GM12801 (cell line): ENCODE data around the gene AOC3.

Experiments used
- TF ChIP-seq, protein P1 (sequence below): IDR thresholded peaks from one replicate; pipeline ENCODE4 v1.5.1; 2011; ENCODE audit warnings: control low read depth; ENCODE audit not compliant: insufficient read length; ENCODE audit errors: extremely low read depth

The AOC3 gene

DNA sequence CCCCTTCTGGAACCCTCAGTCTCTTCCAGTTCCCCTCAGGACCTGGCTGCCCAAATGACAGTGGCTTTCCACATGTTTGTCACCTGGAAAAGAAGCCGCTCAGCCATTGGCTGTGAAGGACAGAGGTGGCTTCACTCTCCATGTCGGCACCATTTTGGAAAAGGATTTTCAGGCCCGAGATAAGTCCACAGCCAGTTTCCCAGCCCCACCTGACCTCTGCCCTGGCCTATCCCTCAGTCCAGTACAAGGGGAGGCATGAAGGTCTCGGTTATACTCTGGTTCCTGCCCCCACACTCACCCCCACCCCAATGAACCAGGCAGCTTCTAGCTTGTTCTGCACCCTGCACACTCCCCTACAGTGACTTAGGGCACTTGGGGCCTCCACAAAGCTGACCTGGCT lies 15.2 kb downstream of the AOC3 start:
- TF ChIP-seq, protein P1, sequence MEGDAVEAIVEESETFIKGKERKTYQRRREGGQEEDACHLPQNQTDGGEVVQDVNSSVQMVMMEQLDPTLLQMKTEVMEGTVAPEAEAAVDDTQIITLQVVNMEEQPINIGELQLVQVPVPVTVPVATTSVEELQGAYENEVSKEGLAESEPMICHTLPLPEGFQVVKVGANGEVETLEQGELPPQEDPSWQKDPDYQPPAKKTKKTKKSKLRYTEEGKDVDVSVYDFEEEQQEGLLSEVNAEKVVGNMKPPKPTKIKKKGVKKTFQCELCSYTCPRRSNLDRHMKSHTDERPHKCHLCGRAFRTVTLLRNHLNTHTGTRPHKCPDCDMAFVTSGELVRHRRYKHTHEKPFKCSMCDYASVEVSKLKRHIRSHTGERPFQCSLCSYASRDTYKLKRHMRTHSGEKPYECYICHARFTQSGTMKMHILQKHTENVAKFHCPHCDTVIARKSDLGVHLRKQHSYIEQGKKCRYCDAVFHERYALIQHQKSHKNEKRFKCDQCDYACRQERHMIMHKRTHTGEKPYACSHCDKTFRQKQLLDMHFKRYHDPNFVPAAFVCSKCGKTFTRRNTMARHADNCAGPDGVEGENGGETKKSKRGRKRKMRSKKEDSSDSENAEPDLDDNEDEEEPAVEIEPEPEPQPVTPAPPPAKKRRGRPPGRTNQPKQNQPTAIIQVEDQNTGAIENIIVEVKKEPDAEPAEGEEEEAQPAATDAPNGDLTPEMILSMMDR = no peak

- TF ChIP-seq, protein P1 = no peak
Measured at GRCh38 chr17:42866631-42867575, 15.9 kb downstream of the AOC3 start.

- TF ChIP-seq, protein P1 = no peak
Measured at GRCh38 chr17:42868338-42868737, 17.3 kb downstream of the AOC3 start.

- TF ChIP-seq, protein P1 = no peak
Measured at GRCh38 chr17:42871647-42872046, 20.6 kb downstream of the AOC3 start.

DNA sequence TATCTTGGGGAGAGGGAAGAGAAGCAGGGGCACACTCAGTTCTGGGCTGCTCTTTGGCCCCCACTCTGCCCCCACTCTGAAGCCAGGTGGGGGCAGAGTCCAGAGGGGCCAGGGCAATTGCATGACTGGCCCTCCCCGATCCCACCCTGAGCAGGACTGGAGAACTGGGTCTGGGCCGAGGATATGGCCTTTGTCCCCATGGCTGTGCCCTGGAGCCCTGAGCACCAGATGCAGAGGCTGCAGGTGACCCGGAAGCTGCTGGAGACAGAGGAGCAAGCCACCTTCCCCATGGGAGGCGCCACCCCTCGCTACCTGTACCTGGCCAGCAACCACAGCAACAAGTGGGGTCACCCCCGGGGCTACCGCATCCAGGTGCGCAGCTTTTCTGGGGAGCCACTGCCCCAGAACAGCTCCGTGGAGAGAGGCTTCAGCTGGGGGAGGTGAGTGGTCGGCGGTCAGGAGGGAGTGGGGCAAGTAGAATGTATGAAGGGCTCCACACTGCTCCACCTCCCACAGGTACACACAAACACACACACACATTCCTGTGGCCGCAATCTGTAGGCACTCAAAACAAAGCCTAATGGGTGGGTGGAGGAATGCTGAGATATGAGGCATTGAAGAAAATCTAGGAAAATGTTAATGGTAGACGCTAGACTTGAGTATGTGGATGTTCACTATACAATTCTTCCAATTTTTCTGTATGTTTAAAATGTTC lies 21.4 kb downstream of the AOC3 start:
- TF ChIP-seq, protein P1 = no peak

DNA sequence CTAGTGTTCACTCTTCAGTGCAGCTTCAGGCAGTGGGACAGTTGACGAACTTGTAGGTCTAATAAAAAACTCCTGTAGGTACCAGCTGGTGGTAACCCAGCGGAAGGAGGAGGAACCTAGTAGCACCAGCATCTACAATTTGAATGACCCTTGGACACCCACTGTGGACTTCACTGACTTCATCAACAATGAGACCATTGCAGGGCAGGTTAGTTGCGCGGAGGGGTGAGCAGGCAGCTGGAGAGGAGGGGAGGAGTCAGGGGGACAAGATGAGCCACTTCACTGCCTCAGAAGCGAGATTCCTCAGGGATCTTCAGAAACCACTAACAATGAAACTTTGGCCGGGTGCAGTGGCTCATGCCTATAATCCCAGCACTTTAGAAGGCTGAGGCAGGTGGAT lies 22.3 kb downstream of the AOC3 start:
- TF ChIP-seq, protein P1 = no peak

DNA sequence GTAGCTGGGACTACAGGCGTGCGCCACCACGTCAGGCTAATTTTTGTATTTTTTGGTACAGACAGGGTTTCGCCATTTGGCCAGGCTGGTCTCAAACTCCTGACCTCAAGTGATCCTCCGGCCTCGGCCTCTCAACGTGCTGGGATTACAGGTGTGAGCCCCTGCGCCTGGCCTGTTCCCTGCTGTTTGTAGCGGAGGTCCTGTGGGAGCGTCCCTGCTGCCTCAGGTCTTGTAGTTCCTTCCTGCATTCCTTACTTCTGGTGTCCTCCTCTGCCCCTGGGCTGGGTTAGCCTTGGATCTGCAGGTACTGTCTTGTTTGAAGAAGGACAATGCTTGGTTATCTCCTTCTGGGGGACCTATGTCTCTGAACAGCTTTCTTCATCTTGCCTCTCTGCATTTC lies 26.0 kb downstream of the AOC3 start:
- TF ChIP-seq, protein P1 = no peak
